Testis (tissue), 2 donors: ENCODE results near the gene VPREB3.

Experiments used
- CTCF ChIP-seq, 3 experiments: fragments of 450-650 bp in 2 of 3; fragments of 200-600 bp in 1 of 3; sonication (generic) in 1 of 3; IDR thresholded peaks; one replicate each; pipeline ENCODE4 v1.5.1; 2016 to 2019; ENCODE audit warnings: antibody characterized with exemption in 3 of 3, mild to moderate bottlenecking in 2 of 3, moderate library complexity in 1 of 3
- POLR2A ChIP-seq: fragments of 450-650 bp; IDR thresholded peaks from one replicate; pipeline ENCODE4 v1.6.1; 2017; ENCODE audit warnings: antibody characterized with exemption, mild to moderate bottlenecking, moderate library complexity

- no peak for TF ChIP-seq CTCF (IDR thresholded peaks at IDR 0.05)
- no peak for TF ChIP-seq POLR2A
Measured at GRCh38 chr22:23720855-23721254, 33.4 kb downstream of the VPREB3 start.
